NCI-H2107 (cell line): ENCODE measurements around the gene SGSM1.
A peak's percentile ranks its signal among the peaks of the same experiment; 100 is the strongest.
"Not testable (repeated sequence)": the region's sequence is repeated elsewhere in the genome, so short reads cannot be mapped to it uniquely, and the experiment has no call there.

Experiments used
- DNase-seq: peaks from one replicate; lab custom pipeline; 2025; lab: John Stamatoyannopoulos, UW

SGSM1 gene

DNA sequence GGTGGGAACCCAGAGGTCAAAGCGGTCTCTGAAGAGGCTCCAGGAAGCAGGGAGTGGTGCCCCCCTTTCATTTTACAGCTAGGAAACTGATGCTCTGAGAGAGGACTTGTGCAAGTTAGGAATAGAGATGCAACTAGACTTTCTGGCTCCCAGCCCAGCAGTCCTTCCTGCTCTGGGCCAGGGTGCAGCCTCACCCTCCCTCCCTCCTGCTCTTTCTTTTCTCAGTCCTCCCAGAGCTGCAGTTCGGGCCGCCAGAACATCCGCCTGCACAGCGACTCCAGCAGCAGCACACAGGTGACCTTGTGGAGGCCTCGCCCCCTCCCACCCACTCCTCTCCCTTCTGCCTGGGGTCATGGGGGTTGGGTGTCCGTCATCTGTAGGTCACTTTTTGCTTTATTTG lies 89.0 kb downstream of the SGSM1 start:
- no peak for DNase-seq

DNA sequence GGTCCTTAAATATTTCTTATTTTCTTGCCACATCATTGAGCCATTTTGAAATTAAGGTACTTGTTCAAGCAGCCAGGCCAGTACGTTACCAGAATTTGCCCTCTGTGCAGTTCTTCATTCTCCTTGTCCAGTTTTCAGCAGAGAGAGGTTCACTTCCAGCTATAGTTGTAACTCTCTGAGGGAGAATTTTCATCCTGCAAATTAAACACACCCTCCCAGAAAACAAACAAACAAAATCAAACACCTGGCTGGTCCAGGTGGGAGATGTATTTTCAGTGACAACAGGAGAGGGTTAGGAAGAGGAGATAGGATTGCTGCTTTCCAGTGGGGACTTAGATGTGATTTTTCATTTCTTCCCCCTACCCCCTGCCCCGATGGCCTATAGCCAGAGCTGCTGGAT lies 95.4 kb downstream of the SGSM1 start:
- DNase-seq = no peak

DNA sequence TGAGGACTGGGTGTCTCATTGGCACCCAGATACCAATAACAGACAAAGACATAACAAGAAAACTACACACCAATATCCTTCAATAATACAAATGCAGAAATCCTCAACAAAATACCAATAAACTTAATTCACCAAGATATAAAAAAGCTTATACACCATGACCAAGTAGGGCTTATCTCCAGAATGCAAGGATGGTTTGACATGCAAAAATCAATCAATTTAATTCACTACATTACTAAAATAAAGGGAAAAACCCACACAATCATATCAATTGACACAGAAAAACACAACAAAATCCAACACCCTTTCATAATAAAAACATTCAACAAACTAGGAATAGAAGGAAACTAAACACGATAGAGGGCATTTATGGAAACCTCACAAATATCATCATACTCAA lies 99.9 kb downstream of the SGSM1 start:
- DNase-seq = no peak

DNA sequence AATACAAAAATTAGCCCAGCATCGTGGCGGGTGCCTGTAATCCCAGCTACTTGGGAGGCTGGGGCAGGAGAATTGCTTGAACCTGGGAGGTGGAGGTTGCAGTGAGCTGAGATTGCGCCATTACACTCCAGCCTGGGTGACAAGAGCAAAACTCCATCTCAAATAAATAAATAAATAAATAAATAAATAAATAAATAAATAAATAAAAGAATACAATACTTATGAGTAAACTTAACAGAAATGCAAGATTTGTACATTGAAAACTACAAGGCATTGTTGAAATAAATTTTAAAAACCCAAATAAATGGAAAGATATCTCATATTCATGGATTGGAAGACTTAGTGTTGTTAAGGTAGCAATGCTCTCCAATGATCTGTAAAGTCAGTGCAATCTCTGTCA lies 101.1 kb downstream of the SGSM1 start:
- DNase-seq = not testable (repeated sequence)

GRCh38 chr22:24920029-24920428 lies 114.0 kb downstream of the SGSM1 start:
- DNase-seq = no peak

DNA sequence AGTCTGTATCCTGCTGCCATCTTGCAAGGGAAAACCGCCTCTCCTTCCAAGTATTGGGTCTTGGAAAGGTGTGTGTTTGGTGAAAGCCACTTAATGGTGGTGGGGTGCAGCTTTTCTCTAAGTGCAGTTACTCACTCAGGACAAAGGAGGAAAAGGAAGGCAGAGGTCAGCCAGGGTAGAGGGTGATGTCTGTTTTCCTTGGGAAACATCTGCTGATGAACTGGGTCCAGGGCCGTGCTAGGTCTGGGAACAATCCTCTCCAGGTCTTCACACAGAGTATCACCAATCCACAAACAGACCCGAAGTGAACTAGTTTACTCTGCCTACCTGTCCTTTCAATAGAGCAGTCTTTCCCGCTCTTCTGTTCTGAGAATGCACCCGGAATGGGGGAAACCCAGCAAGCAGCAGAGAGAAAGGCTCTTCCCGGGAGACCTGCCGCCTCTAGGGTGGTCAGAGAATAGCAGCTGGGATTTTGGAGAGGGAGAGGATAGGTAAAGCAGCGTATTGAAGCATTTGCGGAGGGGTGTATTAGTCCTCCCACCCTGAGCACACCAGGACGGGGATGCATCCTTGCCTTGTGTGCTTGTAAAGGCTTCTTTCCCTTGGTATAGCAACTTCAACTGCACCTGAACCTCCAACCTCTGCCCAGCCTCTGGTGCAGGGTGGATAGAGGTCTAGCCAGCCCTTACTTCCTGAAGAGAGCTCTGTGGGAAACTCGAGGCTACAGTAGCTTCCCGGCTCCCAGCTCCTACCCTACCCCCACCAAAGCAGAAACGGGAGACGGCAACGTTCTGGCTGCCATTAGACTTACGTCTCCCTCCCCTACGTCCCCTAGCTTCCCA lies 119.8 kb downstream of the SGSM1 start:
- no peak for DNase-seq

DNA sequence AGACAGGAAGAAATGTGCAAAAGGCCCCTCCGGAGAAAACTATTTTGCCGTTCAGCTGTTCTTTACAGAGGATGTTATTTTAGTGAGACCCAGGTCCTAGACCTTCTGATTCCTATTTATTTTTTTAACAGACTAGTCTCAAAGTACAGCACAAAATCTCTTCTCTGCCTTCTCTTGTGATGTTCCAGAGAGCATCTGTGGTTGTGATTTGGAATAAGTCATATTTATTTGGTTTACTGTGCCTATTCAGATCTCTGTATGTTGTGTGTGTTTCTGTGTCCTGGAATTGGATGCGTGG lies 120.4 kb downstream of the SGSM1 start:
- DNase-seq = no peak

- DNase-seq = no peak
Observed at GRCh38 chr22:24926849-24927579, 121.0 kb downstream of the SGSM1 start.

GRCh38 chr22:24928322-24928721 lies 122.3 kb downstream of the SGSM1 start:
- no peak for DNase-seq

DNA sequence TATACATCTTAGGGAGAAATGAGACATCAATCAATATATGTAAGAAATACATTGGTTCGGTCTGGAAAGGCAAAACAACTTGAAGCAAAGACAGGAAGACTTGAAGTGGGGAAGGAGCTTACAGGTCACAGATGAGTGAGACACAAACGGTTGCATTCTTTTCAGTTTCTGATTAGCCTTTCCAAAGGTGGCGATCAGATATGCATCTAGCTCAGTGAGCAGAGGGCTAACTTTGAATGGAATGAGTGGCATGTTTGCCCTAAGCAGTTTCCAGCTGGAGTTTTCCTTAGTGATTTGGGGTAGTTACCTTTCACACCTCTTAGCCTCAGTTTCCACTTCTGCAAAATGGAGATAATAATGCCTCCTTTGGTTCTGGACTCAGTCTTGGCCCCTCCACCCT lies 124.7 kb downstream of the SGSM1 start:
- DNase-seq = no peak

DNA sequence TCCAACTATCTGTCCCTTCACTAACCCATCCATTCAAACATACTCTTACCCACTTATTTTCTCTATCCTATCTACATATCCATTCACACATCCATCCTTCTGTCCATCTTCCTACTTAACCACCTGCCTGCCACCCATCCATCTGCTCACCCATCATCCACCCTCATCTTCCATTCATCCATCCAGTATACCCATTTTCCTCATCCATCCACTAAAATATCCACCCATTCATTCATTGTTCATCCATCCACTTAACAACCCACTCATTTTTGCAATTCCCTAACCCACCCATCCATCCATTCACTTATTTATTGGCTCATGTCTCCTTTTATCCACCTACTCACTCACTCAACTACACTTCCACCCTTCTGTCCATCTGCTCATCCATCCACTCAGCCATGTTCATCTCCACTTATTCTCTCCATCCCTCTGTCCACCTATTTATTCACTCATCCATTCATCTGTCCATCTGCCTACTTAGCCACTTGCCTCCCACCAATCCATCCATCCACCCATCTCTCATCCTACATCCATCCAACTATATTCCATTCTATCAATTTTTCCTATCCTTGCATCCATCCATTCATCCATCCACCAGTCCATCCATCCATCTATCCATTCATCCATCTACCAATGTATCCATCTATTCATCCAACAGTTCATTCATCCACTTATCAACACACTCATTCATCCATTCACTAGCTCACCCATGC lies 129.9 kb downstream of the SGSM1 start:
- no peak for DNase-seq

DNA sequence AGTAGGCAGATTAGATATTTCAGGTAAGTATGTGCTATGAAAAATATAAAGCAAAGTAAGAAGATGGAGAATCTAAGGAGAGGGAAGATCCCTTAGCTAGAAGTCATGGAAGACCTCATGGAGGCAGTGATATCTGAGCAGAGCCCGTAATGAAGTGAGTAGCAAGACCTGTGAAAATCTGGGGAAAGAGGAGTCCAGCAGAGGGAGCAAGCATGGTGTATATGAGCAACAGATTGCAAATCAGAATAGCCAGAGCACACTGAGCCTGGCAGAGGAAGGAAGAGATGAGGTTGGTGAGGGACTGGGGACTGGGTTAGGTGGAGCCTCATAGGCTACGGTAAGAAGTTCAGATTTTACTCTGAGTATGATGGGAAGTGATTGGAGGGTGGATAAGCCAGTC lies 131.1 kb downstream of the SGSM1 start:
- no peak for DNase-seq

DNA sequence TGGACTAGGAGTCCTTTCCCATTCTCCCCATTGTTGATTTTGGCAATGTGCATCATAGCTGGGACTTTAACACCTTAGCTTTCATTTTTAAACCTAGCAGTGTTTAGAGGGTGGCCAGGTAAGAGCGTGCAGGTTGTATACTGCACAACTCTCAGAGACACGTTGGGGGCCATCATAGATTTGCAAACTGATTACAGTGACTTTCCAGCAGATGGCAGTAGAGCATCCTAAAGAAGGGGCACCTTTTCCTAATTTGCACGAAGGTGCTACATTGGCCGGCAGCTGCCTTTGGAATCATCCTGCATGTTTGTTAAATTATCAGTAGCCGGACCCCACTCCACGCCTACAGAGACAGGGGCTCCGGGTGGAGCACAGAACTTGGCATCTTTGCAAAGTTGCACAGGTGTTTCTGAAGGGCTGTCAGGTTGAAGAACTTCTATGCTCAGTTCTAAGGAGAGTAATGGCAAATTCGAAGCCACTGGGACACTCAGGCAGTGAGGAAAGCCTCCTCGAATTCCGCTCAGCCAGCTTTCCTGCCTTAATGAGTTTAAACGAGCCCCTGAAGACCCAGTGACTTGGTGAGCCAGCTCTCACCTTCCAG lies 132.8 kb downstream of the SGSM1 start:
- DNase-seq = peak; percentile 6

GRCh38 chr22:24942301-24942700 lies 136.3 kb downstream of the SGSM1 start:
- no peak for DNase-seq

- DNase-seq = no peak
Observed at GRCh38 chr22:24944217-24944937, 138.4 kb downstream of the SGSM1 start.

DNA sequence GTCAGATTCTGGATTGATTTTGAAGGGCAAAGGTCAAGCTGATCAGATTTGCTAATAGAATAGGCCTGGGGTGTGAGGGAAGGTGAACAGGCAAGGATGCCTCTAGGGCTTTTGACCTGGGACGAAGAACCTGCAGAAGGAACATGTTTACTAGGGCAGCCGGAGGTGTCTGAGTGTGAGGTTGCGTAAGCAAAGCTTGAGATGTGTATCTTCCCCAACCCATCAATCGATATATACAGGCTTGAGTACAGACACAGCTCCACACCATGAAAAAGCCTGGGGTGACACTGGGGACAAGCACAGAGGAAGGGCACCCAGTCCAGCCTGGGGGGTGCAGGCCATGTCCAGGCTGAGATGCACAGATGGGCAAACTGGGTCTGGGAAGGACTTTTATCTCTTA lies 139.4 kb downstream of the SGSM1 start:
- DNase-seq = no peak

DNA sequence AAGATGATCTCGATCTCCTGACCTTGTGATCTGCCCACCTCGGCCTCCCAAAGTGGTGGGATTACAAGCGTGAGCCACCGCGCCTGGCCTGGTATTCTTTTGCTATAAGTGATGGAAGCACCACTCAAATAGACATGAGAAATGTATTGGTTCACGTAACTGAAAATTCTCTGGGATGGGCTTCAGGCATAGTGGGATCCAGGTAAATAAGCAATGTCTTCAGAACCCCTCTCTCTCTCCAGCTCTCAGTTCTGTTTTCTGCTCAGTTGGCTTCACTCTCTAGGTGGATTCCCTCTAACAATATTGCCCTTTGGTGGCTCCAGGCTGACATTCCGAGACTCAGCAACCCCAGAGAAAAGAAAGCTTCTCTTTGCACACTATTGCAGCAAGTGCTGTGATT lies 141.4 kb downstream of the SGSM1 start:
- no peak for DNase-seq

DNA sequence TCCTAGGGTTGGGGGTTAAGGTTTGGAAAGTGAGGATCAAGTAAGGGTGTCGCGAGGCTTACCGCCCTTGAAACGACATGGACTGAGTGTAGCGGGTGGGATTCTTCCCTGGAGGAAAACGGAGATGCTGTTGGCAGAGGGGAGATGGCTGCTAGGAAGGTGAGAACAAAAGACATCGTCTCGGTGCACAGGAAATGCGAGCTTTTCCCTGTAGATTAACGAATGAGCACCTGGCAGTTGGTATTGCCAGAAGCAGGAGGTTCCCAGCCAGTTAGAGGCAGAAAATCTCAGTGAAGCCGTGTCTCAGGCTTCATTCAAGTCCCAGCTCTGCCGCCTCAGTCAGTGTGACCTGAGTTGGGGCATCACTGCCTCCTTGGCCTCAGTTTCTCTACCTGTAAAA lies 141.9 kb downstream of the SGSM1 start:
- DNase-seq = peak; percentile 4

DNA sequence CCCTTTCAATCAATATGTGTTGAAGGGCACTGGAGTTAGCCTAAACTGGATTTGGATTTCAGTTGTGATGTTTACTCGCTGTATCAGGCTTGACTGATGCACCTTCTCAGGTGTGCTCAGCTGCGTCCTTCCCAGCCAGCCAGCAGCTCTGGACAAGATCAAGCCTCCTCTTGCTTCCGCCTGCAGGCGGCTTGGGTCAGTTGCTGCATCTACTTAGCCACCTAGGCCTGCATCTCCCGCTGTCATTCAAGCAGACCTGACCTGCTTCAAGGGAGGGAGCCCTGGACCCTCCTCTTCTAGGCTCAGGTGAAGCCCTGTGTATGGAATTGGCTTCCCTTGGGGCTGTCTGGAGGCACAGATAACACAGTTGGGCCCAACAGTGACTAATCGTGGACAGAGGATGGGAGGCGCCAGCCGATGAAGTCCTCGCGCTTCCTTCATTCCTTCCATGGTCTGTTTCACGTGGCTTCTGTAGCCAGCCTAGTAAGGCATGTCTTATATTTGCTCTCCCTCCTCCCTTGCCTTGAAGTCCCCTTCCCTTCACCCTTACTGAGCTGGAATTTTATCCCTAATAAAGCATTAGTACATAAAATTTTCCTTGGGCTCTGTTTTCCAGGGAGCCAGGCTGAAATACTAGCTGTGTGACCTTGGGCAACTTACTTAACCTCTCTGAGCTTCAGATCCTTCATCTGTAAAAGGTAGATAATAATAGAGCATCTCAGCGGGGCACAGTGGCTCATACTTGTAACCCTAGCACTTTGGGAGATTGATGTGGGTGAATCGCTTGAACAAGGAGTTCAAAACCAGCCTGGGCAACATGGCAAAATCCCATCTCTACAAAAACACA lies 142.6 kb downstream of the SGSM1 start:
- no peak for DNase-seq

- DNase-seq = no peak
Observed at GRCh38 chr22:24950272-24950902, 144.4 kb downstream of the SGSM1 start.
